Activated CD8-positive, alpha-beta memory T cell treated with anti-CD3 and anti-CD28 coated beads, Interleukin-2, amount 50 U/mL, for 4 hours (primary cell): ENCODE measurements around the gene CDH13.

ENCODE experiments used
- DNase-seq: peaks from one replicate; pipeline ENCODE4 v3.0.0-alpha.2; 2020

The CDH13 gene

DNA sequence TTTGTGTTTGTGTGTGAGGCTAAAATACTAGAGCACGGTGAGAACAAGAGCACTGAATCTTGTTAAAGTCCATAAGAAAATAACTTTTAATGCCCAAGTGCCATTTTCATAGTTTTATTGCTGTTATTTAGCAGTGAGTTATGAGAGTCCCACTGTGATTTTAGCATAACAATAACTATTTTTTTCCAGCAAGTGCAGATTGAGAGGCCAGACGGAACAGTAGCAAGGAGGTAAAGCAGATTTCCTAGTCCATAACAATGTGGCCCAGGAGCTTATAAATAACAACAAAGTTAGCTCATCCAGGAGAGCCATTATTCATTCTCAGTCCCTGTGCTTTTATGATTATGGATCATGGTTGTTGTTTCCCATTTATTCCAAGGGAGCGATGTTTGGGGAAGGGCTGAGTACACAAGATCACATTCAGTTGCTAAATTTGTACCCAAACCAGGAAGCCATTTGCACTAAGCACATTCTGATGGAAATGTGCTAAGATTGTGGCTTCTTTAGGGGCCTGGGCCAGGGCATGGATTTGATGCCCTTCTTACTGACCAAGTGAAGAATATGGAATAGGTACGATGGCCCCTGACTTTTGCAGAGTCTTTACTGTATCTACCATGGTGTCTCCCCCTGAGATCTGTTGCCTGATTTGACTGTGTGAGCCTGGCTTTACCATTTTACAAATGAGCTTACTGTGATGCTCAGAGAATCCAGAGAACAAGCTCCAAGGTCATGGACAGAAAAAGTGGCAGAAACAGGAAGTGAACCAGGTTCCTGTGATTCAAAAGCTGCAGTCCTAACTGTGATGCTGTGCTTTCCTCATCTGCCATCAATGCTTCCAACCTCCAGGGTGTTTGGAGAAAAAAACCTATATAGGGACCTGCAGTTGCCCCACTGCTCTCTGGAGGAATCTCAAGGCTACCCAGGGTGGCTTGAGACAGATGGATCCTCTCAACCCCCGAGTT is 976.3 kb downstream of the CDH13 start:
- no peak for DNase-seq

DNA sequence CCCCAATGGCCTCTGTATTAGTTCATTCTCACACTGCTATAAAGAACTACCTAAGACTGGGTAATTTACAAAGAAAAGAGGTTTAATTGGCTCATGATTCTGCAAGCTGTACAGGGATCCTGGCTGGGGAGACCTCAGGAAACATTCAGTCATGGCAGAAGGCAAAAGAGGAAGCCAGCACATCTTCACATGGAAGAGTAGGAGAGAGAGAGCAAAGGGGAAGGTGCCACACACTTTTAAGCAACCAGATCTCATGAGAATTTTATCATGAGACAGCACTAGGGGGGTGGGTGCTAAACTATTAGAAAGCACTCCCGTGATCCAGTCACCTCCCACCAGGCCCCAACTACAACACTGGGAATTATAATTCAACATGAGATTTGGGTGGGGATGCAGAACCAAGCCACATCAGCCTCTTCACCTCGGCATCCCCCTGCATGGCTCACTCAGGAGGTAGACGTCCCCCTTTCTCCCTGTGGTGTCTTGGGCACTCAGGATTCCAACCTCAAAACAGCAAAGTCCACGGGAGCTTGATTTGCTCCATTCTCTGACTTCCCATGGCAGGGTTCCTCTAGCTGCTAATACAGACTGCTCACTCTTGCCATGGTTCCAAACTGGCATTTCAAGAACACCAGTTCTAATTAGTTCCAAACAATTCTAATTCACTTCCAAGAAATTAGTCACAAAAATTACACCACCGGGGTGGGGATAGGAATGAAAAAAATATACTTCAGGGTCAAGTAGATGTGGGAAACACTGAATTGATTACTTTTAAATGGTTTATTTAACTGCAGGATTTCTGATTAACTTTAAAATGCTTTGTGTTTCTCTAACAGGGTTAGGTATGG is 977.2 kb downstream of the CDH13 start:
- no peak for DNase-seq

DNA sequence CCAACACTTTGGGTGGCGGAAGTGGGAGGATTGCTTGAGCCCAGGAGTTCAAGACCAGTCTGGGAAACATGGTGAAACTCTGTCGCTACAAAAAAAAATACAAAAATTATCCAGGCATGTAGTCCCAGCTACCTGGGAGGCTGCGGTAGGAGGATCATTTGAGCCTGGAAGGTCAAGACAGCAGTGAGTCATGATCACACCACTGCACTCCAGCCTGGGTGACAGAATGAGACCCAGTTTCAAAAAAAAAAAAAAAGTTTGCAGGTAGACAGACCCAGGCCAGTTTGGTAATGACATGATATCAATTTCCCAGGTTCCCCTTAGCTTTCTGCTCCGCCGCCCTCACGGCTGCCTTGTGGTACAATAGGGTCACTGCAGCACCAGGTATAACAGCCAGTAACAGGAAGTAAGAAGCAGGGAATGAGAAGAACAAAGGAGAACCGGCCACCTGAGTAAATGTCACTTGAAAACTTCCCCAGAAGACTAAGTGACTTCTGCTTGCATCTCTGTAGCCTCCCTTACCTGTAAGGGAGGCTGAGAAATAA is 979.8 kb downstream of the CDH13 start:
- DNase-seq: no peak

DNA sequence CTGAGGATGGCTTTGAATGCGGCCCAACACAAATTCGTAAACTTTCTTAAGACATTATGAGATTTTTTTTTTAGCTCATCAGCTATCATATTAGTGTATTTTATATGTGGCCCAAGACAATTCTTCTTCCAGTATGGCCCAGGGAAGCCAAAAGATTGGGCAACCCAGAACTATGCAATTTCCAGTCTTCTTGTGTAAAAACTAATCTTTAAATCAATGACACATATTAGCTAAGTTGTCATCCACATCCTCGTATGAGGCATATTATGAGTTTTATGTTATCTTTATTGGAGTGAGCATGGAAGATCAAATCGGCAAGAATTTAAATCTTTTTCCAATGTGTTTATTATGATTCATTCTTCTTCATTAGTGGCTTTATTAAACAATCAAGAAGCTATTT is 982.4 kb downstream of the CDH13 start:
- DNase-seq: no peak

DNA sequence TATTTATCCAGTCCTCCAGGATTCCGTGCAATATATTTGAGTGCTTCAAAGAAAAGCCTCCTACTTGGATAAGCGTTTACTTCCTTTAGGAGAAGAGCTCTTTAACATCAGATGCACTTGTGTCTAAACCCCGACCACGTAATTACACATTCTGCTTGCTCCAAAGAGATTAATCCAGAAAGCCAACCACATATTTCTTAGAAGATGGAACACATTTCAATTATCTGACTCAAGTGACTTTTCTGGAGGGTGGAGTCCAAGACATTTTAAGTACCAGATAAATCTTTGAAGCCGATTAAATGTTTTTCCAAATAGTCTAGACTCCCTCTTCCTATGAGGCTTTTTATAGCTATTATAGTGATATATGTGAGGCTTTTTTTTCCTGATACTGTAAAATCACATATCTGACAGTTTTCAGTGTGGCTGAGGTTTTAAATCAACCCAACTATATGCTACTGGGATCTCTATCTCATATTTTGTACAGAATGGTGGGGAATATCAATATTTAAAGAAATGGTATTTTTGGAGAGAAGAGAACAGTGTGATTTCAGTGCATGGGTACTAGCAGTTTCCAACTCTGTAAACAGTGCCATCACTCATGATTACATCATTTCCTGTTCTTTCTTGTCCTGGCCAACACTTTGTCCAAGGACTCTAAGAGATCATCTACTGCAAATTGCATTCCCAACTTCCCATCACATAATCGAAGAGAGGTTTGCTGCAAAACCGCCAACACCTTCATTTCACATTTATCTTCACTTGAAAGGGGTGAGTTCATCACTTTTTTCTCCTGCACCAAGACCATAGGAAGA is 988.6 kb downstream of the CDH13 start:
- DNase-seq: no peak

DNA sequence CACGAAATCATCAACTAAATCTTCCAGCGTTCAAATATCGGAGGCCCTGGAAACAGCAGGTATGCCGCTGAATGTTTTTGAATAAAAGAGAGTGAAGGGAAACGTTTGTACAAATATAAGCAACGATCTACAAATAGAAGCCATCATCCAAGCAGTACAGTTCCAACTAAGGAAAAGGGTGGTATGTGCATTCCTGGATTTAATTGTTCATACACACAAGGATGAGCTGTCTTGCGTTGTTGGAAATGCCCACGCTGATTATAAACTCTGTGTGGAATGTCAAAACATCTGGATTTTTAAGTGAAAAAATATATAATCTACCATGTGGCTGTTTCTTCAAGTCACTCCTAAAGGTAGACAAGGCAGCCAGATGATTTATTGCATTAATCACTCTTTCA is 989.2 kb downstream of the CDH13 start:
- no peak for DNase-seq

DNA sequence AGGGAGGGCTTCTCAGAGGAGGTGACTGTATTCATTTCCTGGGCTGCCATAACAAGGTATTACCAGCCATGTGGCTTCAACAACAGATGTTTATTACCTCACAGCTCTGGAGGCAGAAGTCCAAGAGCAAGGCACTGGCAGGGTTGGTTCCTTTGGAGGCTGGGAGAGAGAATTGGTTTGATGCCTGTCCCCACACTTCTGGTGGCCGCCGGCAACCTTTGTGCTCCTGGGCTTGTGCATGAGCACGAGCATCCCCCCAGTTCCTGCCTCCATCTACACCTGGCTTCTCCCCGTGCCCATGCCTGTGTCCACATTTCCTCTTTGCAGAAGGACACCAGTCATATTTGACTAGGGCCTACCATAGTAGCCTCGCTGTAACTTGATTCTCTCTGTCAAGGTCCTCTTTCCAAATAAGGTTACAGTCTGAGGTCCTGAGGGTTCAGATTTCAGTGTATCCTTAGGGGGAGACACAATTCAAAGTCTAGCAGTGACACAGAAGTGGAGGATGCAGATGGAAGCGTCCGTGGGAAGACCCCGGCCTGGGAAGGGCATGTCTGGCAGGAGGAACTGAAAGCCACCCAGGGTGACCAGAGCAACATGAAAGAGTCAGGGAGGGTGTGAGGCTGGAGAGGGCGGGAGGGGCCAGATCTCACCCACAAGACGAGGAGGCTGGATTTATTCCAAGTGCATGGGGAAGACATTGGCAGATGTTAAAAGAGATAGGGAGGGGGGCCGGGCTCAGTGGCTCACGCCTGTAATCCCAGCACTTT is 992.8 kb downstream of the CDH13 start:
- no peak for DNase-seq

DNA sequence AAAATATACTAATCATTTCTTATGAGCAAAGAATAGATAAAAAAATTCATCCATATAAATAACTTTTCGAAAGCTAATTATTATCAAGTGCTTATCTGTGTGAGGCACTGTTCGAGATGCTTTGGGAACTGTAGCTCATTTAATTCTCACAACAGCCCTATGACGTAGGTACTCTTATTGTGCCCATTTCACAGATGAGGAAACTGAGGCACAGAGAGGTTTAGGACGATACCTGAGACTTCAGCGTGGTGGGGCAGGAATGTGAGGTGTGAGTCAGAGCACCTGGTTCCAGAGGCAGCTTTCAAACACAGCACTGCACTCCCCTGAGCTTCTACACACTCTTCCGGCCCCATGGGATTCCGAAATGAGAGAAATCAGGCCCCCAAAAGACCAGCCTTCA is 995.2 kb downstream of the CDH13 start:
- DNase-seq: no peak

DNA sequence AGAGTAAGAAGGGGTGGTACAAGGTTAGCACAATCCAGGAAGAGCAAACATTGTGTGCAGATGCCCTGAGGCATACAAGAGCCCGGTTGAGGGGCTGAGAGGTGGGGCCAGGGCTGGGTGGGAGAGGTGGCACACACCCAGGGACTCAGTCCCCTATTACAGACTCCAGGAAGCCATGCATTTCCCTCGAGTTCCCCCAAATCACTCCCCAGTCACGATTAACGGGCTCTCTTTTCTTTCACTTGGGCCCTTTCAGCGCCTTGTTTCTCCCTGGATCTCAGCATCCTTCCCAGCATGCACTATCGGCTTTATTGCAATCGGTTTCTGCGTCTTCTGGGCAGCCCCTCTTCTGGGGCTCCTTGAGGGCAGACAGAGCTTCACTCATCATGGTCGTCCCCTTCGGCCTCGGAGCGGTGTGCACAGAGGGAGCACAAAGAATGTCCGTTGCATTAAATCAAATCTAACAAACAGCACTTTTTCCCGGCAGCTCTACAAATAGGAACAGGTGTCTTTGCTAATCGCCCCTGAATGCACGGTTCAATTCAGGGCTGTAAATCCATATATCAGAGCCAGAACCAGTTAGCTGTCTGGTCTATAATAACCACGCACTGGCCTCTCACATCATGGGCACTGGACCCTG is 996.4 kb downstream of the CDH13 start:
- no peak for DNase-seq

DNA sequence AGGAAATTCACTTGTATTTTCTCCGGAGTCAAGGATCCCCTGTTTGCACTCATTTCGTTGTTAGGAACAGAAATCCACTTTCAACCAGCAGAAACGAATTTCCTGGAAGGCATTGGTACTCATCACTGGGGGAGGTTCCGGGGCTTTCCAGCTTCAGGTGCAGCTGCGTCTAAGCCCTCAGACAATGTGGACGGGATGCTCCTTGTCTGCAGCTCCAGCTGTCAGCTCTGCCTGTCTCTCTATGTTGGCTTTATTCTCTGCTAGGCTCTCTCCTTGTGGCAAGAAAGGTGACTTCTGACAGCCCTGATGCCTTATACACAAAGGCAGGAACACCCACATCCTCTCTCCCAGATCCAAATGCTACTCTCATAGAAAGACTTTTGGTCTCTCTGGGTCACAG is 997.1 kb downstream of the CDH13 start:
- no peak for DNase-seq

DNA sequence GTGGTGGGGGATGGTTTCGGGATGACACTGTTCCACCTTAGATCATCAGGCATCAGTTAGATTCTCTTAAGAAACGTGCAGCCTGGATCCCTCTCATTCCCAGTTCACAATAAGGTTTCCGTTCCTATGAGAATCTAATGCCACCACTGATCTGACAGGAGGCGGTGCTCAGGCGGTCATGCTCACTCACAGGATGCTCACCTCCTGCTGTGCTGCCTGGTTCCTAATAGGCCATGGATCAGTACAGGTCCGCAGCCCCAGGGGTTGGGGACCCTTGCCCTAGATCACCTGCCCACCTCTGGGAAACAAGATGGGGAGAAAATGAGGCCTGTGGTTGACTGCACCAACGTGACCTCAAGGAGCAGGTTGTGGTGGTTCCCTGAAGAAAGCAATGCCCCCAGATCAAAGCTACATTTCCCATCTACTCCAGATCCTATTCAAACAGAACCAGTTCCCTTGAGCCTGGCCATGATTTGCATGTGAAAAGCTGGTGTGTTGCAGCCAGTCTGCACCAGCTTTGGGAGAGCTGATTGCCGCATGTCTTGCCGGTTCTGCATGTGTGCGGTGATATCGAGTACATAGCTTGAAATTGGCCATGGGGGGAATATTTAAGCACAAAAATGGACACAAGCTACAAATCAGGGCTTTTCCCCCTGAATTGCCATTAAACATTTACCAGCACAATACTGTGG is 997.8 kb downstream of the CDH13 start:
- DNase-seq: no peak

DNA sequence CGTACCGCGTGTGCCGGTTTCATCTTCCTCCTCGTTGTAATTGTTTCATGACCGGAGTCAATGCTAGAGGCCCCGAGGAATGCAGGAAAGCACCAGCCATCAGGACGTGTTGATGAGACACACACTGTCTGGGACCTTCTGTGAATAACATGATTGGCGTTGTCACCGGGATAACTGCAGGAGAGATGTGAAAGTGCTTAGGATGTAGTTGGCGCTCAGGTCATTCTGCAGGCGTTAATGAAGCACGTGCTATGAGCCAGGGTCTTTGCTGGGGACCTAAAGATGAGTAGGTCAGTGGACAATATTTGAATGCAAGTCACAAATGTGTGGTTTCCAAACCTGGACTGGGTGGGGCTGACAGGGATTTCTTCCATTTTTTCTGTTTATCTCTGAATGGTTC is 999.4 kb downstream of the CDH13 start:
- no peak for DNase-seq

DNA sequence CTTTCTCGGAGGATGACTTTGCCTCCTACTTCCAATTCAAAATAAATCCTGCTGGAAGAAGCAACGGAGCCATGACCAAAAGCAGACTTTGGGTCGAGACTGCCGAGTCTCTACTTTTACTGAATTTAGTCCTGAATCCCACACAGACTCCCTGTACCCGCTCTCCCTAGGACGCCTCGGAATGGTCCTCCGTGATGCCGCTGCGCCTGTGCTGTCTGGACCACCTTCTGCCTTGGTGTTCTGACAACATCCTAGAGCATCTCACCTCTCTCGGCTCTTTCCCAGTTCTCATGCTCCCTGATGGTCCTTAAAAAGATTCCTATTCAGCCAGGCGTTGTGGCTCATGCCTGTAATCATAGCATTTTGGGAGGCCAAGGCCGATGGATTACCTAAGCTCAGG is 999.9 kb downstream of the CDH13 start:
- no peak for DNase-seq

DNA sequence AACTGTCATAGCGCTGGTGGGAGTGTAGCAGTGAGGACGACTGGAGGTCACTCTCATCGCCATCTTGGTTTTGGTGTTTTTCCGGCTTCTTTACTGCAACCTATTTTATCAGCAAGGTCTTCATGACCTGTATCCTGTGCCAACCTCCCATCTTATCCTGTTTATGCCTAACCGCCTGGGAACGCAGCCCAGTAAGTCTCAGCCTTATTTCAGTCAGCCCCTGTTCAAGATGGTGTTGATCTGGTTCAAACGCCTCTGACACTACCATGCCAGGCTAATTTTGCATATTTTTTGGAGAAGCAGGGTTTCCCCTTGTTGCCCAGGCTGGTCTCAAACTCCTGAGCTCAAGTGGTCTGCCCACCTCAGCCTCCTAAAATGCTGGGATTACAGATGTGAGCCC is 1001.2 kb downstream of the CDH13 start:
- no peak for DNase-seq

DNA sequence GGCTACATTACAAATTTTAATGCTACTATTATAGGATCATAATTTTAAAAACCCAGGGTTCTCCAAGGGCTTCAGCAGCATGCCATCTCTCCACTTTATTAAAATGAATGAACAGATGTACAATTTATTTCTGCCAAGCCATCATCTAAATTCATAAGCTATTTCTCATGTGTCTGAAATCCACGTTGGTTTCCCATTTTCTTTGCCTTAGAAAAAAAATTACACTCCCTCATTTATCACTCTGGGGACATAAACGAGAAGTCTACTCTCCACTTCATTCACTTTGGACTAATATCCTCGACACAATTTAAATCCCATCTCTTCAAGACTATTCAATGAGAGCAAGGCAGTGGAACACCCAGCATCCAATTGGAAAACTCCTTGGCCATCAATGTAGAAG is 1002.7 kb downstream of the CDH13 start:
- DNase-seq: no peak

DNA sequence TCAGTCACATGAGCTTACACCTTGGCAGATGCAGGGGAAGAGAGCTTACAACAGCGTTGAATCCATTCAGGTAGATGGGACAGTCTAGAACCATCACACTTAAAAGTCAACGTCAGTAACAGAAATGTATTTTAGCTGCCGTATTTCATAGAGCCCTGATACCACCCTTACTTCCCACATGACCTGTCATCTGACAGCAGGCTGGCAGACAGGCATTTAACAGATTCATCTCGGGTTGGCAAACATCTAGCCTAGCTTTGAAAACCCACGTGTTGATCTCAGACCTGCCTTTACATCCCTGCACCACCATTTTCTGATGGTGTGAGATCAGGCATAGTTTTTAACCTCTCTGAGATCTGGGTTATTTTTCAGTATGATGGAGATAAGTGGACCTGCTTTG is 1003.1 kb downstream of the CDH13 start:
- no peak for DNase-seq

DNA sequence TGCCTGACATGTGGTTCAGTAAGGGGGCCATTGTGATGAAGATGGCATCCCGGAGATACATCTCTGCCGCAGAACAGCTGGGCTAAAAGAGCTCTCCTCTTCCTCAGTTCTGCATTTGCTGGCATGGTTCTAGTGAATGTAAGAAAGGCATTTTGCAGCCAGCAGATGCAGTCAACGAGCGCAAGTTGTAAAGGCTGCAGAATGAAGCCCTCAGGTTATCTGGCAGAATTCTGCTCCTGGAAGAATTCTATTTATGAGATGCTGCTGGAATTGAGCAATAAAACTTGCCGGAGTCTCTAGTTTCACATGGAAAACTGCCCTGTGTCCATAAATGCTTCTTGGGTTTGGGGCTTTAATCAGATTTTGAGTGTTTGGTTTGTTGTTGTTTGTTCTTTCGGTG is 1004.2 kb downstream of the CDH13 start:
- no peak for DNase-seq

DNA sequence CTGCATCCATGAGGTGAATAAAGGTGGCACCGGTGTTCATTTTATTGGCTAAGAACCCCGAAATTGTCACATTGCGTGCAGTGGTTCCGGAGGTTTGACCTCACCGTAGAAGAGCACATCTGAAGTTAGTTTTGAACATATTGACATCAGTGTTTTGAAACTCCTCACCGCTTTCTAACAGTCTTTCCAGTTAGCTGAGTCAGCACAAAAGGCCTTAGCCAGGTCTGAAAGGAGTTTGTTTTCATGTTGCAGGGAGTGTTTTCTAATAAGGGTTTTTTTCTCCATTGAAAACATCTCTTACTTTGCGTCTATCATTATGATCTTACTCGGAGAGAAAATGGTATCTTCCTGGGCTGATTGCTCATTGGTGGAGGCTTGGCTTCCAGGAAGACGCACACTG is 1006.5 kb downstream of the CDH13 start:
- no peak for DNase-seq

DNA sequence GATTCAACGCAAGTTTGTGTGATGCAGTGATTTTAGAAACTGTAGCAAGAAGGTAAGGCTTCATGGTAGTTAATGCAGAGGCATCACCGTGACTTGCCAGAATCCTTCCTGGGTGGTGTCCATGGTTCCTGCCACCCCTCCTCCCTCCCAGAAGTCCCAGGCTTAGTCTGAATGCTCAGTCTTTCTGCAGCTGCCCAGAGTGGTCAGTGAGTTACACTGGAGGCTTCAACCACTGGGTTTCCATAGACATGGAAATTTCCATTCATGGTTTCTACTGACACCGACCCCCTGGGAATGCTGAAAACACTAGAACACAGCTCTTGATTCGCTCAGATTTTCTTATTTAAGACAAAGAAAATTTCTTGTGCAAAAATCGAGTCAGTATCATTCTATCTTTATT is 1021.6 kb downstream of the CDH13 start:
- DNase-seq: no peak

DNA sequence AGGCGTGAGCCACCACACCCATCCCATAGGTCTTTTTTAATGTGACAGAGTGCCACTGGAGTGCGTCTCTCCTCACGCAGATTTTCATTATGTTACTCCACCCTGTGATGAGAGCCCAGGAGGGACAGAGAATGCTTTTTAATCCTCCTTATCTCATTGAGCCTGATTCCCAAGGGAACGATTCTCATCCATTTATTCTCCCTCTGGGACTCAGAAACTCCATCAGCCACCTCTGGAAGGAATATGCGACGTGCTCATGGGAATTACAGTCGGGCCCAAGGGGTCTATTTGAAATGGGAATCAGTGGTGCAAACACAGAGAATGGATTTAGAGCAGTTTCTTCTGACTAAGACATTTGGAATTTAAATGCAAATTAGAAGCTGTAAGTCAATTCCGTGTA is 1025.1 kb downstream of the CDH13 start:
- DNase-seq: no peak

DNA sequence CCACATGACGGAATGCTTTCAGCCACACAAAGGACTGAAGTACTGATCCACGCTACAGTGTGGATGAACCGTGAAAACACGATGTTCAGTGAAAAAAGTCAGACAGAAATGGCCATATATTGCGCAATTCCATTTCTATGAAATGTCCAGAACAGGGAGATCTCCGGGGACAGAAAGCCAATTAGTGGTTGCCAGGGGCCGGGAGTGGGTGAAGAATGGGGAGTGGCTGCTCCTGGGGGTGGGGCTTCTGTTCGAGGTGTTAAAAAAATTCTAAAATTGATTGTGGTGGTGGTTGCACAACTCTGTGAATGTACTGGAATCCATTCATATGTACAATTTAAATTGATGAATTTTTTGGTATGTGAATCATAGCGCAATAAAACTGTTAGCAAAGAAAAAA is 1026.2 kb downstream of the CDH13 start:
- no peak for DNase-seq
